DOHH2 (cell line): ENCODE results near the gene RGS3.

Experiments
- H3F3A ChIP-seq: fragments of 200-600 bp; sonication (generic), shearing (Covaris generic); 2 replicates; pipeline ENCODE4 v1.6.0; 2016; ENCODE audit warnings: antibody characterized with exemption, mild to moderate bottlenecking; ENCODE audit not compliant: control insufficient read depth, insufficient read depth
- H3K27ac ChIP-seq: fragments of 200-600 bp; sonication (generic); 2 replicates; pipeline ENCODE4 v1.5.1; 2014; ENCODE audit warnings: low read depth, mild to moderate bottlenecking, low read length, moderate library complexity
- H3K27me3 ChIP-seq: fragments of 200-600 bp; sonication (generic); 2 replicates; pipeline ENCODE4 v1.6.1; 2014; ENCODE audit warnings: mild to moderate bottlenecking, low read length, mixed read lengths; ENCODE audit not compliant: control insufficient read depth
- H3K36me3 ChIP-seq: fragments of 200-600 bp; sonication (generic); 2 replicates; pipeline ENCODE4 v1.6.1; 2014; ENCODE audit warnings: mild to moderate bottlenecking, low read length, moderate library complexity, mixed read lengths; ENCODE audit not compliant: control insufficient read depth
- H3K4me1 ChIP-seq: fragments of 200-600 bp; sonication (generic); 2 replicates; pipeline ENCODE4 v1.6.1; 2014; ENCODE audit warnings: mild to moderate bottlenecking, low read length, mixed read lengths; ENCODE audit not compliant: control insufficient read depth
- H3K4me2 ChIP-seq: fragments of 200-600 bp; sonication (generic); 2 replicates; pipeline ENCODE4 v1.6.0; 2014; ENCODE audit warnings: mild to moderate bottlenecking, low read length, moderate library complexity
- H3K4me3 ChIP-seq: fragments of 200-600 bp; sonication (generic); 2 replicates; pipeline ENCODE4 v1.5.1; 2014; ENCODE audit warnings: mild to moderate bottlenecking, low read length, mixed read lengths
- H3K79me2 ChIP-seq: fragments of 200-600 bp; sonication (generic); 2 replicates; pipeline ENCODE4 v1.6.1; 2014; ENCODE audit warnings: mild to moderate bottlenecking, low read length, mixed read lengths; ENCODE audit not compliant: control insufficient read depth
- H3K9me2 ChIP-seq: fragments of 200-600 bp; sonication (generic); replicated peaks from 2 replicates; pipeline ENCODE4 v1.6.1; 2014; ENCODE audit warnings: mild to moderate bottlenecking, low read length, mixed read lengths; ENCODE audit not compliant: control insufficient read depth
- H3K9me3 ChIP-seq: fragments of 200-600 bp; sonication (generic); 2 replicates; pipeline ENCODE4 v1.6.1; 2014; ENCODE audit warnings: antibody characterized with exemption, low read length, mixed read lengths; ENCODE audit not compliant: control insufficient read depth, insufficient read depth
- H4K20me1 ChIP-seq: fragments of 200-600 bp; sonication (generic); 2 replicates; pipeline ENCODE4 v1.6.0; 2014; ENCODE audit warnings: low read depth, mild to moderate bottlenecking, antibody characterized with exemption, low read length, moderate library complexity; ENCODE audit not compliant: control insufficient read depth, insufficient read depth
- EZH2phosphoT487 ChIP-seq: fragments of 200-600 bp; sonication (generic); IDR thresholded peaks from 2 replicates; pipeline ENCODE4 v1.6.1; 2017; ENCODE audit warnings: borderline replicate concordance, mild to moderate bottlenecking, antibody characterized with exemption, low read length, moderate library complexity, mixed read lengths
- TF ChIP-seq, protein P1 (sequence below): fragments of 200-600 bp; sonication (generic); IDR thresholded peaks from one replicate; pipeline ENCODE4 v1.5.1; 2014; ENCODE audit warnings: antibody characterized with exemption, mild to moderate bottlenecking, low read depth, low read length; ENCODE audit not compliant: poor library complexity, severe bottlenecking

RGS3 gene

DNA sequence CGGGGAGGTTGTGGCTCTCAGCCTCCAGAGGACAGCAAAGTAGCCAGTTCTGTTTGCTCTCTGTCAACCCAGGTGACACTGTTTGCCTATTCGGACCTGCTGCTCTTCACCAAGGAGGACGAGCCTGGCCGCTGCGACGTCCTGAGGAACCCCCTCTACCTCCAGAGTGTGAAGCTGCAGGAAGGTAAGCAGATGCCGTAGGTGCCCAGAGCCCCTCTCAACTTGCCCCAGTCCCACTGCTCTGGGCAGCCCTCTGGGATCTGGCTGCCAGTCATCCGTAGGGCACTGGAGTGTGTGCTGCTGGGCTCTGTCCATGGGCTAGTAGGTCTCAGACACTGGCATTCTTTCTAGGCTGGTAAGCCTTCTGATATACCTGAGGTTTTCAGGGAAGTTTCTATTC lies 59.3 kb downstream of the RGS3 start:
- H3K4me1 ChIP-seq: peaks cover 49% of the 10 kb centered on the region
- H3K27me3 ChIP-seq: peaks cover 7% of the 10 kb centered on the region; the same call in 1 of the 2 replicates
- H3K4me2 ChIP-seq: peak overlapping the region; percentile 79
- H3K36me3 ChIP-seq: no peaks in the 10 kb centered on the region
- H4K20me1 ChIP-seq: no peaks in the 10 kb centered on the region
- 0 out of 2 replicates have a peak, but pooled peaks cover 2% of the 10 kb centered on the region for H3F3A ChIP-seq
- no peaks in the 10 kb centered on the region for H3K9me2 ChIP-seq
- no peaks in the 10 kb centered on the region for H3K9me3 ChIP-seq
- no peaks in the 10 kb centered on the region for H3K79me2 ChIP-seq
- TF ChIP-seq, protein P1, sequence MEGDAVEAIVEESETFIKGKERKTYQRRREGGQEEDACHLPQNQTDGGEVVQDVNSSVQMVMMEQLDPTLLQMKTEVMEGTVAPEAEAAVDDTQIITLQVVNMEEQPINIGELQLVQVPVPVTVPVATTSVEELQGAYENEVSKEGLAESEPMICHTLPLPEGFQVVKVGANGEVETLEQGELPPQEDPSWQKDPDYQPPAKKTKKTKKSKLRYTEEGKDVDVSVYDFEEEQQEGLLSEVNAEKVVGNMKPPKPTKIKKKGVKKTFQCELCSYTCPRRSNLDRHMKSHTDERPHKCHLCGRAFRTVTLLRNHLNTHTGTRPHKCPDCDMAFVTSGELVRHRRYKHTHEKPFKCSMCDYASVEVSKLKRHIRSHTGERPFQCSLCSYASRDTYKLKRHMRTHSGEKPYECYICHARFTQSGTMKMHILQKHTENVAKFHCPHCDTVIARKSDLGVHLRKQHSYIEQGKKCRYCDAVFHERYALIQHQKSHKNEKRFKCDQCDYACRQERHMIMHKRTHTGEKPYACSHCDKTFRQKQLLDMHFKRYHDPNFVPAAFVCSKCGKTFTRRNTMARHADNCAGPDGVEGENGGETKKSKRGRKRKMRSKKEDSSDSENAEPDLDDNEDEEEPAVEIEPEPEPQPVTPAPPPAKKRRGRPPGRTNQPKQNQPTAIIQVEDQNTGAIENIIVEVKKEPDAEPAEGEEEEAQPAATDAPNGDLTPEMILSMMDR: no peak
- TF ChIP-seq EZH2phosphoT487: no peak
- H3K27ac ChIP-seq: peak overlapping the region; percentile 31
- H3K4me3 ChIP-seq: peak overlapping the region; percentile 60

DNA sequence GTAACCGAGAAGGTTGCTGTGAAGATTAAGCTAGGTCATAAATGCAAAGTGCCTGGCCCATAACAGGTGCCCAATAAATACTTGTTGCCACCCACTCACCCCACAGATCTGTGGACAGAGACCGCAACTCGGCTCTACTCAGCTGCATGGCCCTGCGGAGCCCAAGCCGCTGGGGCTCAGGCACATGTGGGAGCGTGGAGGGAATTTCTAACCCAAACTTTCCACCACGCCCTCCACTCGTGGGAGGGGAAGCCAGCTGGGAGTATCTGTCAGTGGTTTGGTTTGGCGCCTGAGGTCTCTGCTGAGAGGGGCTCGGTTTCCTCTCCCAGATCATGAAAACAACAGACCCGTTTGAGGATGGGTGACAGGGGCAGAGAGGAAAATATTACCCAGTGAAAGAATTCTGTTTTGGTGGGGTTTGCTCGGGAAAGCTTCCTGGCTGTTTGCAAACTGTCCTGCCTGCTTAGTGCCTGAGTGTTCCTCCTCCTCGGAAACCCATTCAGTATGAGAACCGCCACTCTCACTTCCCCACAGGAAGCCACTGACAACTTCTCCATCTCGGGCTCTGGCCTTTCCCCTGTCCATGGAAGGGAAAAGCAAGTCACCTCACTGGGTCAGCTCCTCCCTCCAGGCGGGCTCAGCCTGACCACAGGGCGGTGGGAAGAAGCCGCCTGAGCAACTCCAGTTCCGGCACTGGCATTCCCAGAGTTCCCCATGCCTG lies 60.1 kb downstream of the RGS3 start:
- Histone ChIP-seq H3K4me3 (peak overlapping the region; percentile 60), H3K79me2 (no peaks in the 10 kb centered on the region), H3K9me3 (no peaks in the 10 kb centered on the region), H4K20me1 (no peaks in the 10 kb centered on the region), H3K27ac (peak overlapping the region; percentile 31), H3K4me2 (peak overlapping the region; percentile 79), H3K9me2 (no peaks in the 10 kb centered on the region), H3K27me3 (peaks cover 7% of the 10 kb centered on the region; the same call in 1 of the 2 replicates), H3K36me3 (no peaks in the 10 kb centered on the region), H3K4me1 (peaks cover 42% of the 10 kb centered on the region), H3F3A (0 out of 2 replicates have a peak, but pooled peaks cover 2% of the 10 kb centered on the region)
- TF ChIP-seq, protein P1: no peak
- no peak for TF ChIP-seq EZH2phosphoT487

DNA sequence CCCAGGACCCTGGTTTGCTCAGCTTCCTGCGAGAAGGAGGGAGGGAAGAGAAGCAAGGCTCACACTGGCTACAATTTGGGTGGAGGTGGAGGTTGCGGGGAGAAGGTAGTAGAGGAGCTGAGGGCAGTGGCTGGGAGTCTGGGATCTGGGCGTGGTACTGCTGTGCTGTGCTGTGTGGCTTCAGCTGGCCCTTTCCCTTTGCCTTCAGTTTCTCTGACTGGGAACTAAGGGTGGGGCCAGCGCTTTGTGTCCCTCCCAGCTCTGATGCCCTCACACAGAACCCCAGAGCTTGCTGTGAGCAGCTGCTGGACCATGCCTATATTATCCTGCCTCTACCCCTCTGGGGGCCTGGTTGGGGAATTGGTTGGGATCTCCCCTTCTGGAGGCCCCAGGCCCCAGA lies 60.9 kb downstream of the RGS3 start:
- Histone ChIP-seq H3F3A (0 out of 2 replicates have a peak, but pooled peaks cover 2% of the 10 kb centered on the region), H3K4me1 (peaks cover 37% of the 10 kb centered on the region), H3K27ac (no peak overlapping the region), H3K36me3 (no peaks in the 10 kb centered on the region), H3K27me3 (peaks cover 7% of the 10 kb centered on the region; the same call in 1 of the 2 replicates), H4K20me1 (no peaks in the 10 kb centered on the region), H3K9me2 (no peaks in the 10 kb centered on the region), H3K4me3 (no peak overlapping the region), H3K4me2 (peak overlapping the region; percentile 79), H3K79me2 (no peaks in the 10 kb centered on the region), H3K9me3 (no peaks in the 10 kb centered on the region)
- TF ChIP-seq EZH2phosphoT487: no peak
- TF ChIP-seq, protein P1: no peak
